Gastroesophageal sphincter (tissue), 3 donors: Measurements from ENCODE around the gene PFKM.

Experiments used
- CTCF ChIP-seq, 4 experiments: fragments of 200-600 bp in 2 of 4; fragments of 450-650 bp in 2 of 4; sonication (generic) in 1 of 4; IDR thresholded peaks; one replicate each; pipeline ENCODE4 v1.5.1; 2017 to 2019; ENCODE audit warnings: antibody characterized with exemption in 4 of 4, mild to moderate bottlenecking in 2 of 4, moderate library complexity in 2 of 4
- EP300 ChIP-seq: sonication (generic); formaldehyde crosslinking; IDR thresholded peaks from one replicate; pipeline ENCODE4 v1.6.1; 2017; ENCODE audit warnings: antibody characterized with exemption, mild to moderate bottlenecking
- POLR2A ChIP-seq, 2 donors: fragments of 450-650 bp; IDR thresholded peaks; one replicate each; pipeline ENCODE4 v1.6.1; 2017; ENCODE audit warnings: antibody characterized with exemption in 2 of 2, mild to moderate bottlenecking in 2 of 2, moderate library complexity in 1 of 2
- POLR2AphosphoS5 ChIP-seq: sonication (generic); formaldehyde crosslinking; IDR thresholded peaks from one replicate; pipeline ENCODE4 v1.6.1; 2017; ENCODE audit warnings: antibody characterized with exemption

DNA sequence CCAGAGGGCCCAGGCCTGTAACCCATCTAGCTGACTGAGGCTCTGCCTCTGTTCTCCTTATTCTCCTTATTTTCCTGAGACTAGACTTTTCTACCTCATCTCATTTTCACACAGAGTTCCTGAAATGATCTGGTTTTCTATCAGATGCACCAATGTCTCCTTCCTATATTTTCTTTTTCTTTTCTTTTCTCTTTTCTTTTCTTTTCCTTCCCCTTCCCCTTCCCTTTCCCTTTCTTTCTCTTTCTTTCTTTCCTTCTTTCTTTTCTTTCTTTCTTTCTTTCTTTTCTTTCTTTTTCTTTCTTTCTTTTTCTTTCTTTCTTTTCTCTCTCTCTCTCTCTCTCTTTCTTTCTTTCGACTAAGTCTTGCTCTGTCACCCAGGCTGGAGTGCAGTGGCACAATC is 61.3 kb downstream of the PFKM start:
- TF ChIP-seq POLR2A (IDR thresholded peaks at IDR 0.05): no peak
- no peak for TF ChIP-seq EP300
- no peak for TF ChIP-seq CTCF (IDR thresholded peaks at IDR 0.05)
- no peak for TF ChIP-seq POLR2AphosphoS5
